ENCODE results near the gene TES. TPM values are rescaled to one million over a fixed set of nuclear protein-coding genes. Genes with fewer than 3 reads are reported as not detected.
"Not testable (repeated sequence)": the region's sequence is repeated elsewhere in the genome, so short reads cannot be mapped to it uniquely, and the experiment has no call there.

TES gene, protein sequence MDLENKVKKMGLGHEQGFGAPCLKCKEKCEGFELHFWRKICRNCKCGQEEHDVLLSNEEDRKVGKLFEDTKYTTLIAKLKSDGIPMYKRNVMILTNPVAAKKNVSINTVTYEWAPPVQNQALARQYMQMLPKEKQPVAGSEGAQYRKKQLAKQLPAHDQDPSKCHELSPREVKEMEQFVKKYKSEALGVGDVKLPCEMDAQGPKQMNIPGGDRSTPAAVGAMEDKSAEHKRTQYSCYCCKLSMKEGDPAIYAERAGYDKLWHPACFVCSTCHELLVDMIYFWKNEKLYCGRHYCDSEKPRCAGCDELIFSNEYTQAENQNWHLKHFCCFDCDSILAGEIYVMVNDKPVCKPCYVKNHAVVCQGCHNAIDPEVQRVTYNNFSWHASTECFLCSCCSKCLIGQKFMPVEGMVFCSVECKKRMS
- 20.6 and 20.8 TPM in 2 replicates for total RNA-seq (2014; rRNA removed; shearing (Covaris generic))

DNA sequence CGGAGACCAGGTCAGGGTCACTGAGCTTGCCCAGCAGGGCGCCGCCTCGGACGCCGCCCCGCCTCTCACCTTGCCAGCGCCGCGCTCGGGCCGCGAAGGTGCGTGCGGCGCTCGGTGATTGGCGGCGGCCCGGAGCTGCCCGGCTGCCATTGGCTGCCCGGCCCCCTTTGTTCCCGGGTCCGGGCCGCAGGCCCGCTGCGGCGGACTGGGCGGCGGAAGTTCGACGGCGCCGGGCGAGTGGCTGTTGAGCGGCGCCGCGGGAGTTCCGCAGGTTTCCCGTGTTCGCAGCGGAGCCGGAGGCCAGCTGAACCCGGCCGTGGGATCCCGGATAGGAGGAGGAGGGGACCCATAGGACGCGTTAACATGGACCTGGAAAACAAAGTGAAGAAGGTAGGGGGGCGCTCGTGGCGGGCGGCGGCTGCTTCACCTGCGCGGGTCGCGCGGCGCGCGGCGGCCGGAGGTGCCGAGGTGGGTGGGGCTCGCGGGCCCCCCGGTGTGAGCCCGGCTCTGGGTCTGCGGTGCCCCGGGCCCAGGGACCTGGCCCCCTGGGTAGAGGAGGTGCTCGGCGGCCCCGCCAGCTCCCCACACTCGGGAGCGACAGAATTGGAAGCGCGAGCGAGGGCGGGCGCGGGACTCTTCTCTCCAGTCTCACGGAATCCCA is at the start of gene TES:
TES (plus strand) TSS at position 195 of the 661 bp plus-strand sequence; CDS start at position 364, 169 bp downstream.
- H3K4me3 ChIP-seq = peak within 1 kb of the TSS; percentile 58
- no peaks in the 10 kb centered on the region for H3K27me3 ChIP-seq
- H3K27ac ChIP-seq = peak within 1 kb of the TSS; percentile 77
- peak; percentile 25 to 48 for DNase-seq
- peaks cover 18% of the 10 kb centered on the region for H3K4me1 ChIP-seq
- H3K9me3 ChIP-seq (replicated peaks) = no peaks in the 10 kb centered on the region
- no peaks in the 10 kb centered on the region for H3K36me3 ChIP-seq

GRCh38 chr7:116161728-116162127 is 48.6 kb upstream of the TES start:
- H3K9me3 ChIP-seq (replicated peaks) = no peaks in the 10 kb centered on the region
- no peaks in the 10 kb centered on the region for H3K27me3 ChIP-seq
- no peaks in the 10 kb centered on the region for H3K36me3 ChIP-seq
- H3K27ac ChIP-seq = no peak overlapping the region
- DNase-seq = no peak
- H3K4me1 ChIP-seq = no peaks in the 10 kb centered on the region
- H3K4me3 ChIP-seq = no peak overlapping the region

DNA sequence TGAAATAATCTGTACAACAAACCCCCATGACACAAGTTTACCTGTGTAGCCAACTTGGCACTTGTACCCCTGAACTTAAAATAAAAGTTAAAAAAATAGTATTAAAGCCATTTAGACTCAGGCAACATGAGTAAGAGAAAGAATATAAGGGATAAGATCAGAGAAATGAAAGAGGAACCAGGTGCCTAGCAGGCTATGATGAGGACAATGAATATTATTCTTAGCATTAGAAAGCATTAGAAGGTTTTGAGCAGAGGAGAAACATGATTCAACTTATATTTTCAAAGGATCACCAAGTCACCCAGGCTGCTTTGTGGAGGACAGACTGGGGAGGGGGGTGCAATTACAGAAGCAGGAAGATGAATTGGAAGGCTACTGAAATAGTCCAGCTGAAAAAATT is 48.1 kb upstream of the TES start:
- Histone ChIP-seq H3K4me3 (no peak overlapping the region), H3K9me3 (replicated peaks) (no peaks in the 10 kb centered on the region), H3K27ac (no peak overlapping the region), H3K4me1 (no peaks in the 10 kb centered on the region), H3K36me3 (no peaks in the 10 kb centered on the region), H3K27me3 (no peaks in the 10 kb centered on the region)
- no peak for DNase-seq

DNA sequence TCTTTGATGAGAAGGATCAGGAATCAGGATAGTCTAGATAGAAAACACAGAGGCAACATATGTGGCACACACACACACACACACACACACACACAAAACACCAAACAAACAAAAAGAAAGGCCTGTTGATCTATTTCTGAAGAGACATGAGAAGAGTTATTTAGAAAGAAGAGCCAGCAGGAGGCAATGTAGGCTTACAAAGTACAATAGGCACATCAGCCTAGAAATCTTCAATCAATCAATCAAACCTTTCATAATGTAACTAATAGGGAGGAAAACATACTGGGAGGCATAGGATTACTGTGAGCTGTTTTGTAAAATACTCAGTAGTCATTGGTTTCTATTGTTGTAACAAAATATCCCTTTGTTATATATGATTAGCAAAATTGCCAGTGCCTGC is 47.3 kb upstream of the TES start:
- Histone ChIP-seq H3K27ac (no peak overlapping the region), H3K27me3 (no peaks in the 10 kb centered on the region), H3K4me3 (no peak overlapping the region), H3K9me3 (replicated peaks) (no peaks in the 10 kb centered on the region), H3K4me1 (no peaks in the 10 kb centered on the region), H3K36me3 (no peaks in the 10 kb centered on the region)
- DNase-seq = no peak

GRCh38 chr7:116164552-116165306 is 45.6 kb upstream of the TES start:
- Histone ChIP-seq H3K27me3 (no peaks in the 10 kb centered on the region), H3K4me1 (no peaks in the 10 kb centered on the region), H3K9me3 (replicated peaks) (no peaks in the 10 kb centered on the region), H3K4me3 (no peak overlapping the region), H3K36me3 (no peaks in the 10 kb centered on the region), H3K27ac (no peak overlapping the region)
- DNase-seq = no peak

GRCh38 chr7:116165717-116166116 is 44.6 kb upstream of the TES start:
- Histone ChIP-seq H3K4me3 (no peak overlapping the region), H3K9me3 (replicated peaks) (no peaks in the 10 kb centered on the region), H3K4me1 (no peaks in the 10 kb centered on the region), H3K27me3 (no peaks in the 10 kb centered on the region), H3K36me3 (no peaks in the 10 kb centered on the region), H3K27ac (no peak overlapping the region)
- no peak for DNase-seq

- no peaks in the 10 kb centered on the region for H3K36me3 ChIP-seq
- no peaks in the 10 kb centered on the region for H3K4me1 ChIP-seq
- H3K27me3 ChIP-seq = no peaks in the 10 kb centered on the region
- H3K27ac ChIP-seq = no peak overlapping the region
- H3K4me3 ChIP-seq = no peak overlapping the region
- DNase-seq = no peak
- H3K9me3 ChIP-seq (replicated peaks) = no peaks in the 10 kb centered on the region
These were observed 44.2 kb upstream of the TES start for GRCh38 chr7:116166156-116166555.

DNA sequence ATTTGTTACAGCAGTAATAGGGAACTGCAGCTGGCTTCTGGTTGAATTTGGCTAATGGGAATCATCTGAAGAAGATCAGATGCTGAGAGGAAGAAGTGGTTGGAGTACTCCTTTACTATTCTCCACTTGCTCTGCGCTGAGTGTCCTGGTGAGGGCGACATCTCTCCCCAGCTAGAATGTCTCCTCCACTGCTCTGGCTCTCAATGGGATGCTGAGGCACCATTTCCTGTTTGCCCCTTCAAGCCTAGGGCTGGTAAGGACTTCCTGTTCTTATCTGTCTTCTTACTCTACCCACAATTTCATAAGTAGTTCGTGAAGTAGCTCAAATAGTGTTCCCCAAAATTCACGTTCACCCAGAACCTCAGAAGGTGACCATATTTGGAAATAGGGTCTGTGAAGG is 43.2 kb upstream of the TES start:
- DNase-seq = no peak

DNA sequence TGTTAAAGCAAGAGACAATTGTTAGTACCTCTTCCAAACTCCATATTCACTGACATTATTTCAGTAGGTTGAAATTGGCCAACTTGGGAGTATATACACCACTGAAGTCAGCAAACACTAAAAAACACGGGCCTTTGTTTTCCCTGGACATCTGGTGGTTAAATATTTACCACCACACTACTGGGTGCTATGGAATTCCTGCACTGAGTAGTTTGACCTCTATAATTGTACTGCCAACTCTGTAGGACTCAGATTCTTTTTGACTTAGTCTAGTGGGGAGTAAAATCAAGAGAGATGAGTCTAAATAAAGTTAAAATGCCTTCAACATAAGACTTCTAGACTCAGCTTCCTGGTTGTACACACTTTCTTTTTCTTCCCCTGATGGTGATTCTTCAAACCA is 41.3 kb upstream of the TES start:
- no peak overlapping the region for H3K27ac ChIP-seq
- H3K4me3 ChIP-seq = no peak overlapping the region
- H3K4me1 ChIP-seq = no peaks in the 10 kb centered on the region
- no peaks in the 10 kb centered on the region for H3K9me3 ChIP-seq (replicated peaks)
- DNase-seq = no peak
- H3K27me3 ChIP-seq = no peaks in the 10 kb centered on the region
- H3K36me3 ChIP-seq = no peaks in the 10 kb centered on the region

More for the DNA sequence above, 43.2 kb upstream of the TES start:
- Histone ChIP-seq H3K36me3 (no peaks in the 10 kb centered on the region), H3K4me1 (no peaks in the 10 kb centered on the region), H3K9me3 (replicated peaks) (no peaks in the 10 kb centered on the region), H3K4me3 (no peak overlapping the region), H3K27me3 (no peaks in the 10 kb centered on the region), H3K27ac (no peak overlapping the region)

- no peaks in the 10 kb centered on the region for H3K36me3 ChIP-seq
These were observed 40.2 kb upstream of the TES start for GRCh38 chr7:116170180-116170579.

DNA sequence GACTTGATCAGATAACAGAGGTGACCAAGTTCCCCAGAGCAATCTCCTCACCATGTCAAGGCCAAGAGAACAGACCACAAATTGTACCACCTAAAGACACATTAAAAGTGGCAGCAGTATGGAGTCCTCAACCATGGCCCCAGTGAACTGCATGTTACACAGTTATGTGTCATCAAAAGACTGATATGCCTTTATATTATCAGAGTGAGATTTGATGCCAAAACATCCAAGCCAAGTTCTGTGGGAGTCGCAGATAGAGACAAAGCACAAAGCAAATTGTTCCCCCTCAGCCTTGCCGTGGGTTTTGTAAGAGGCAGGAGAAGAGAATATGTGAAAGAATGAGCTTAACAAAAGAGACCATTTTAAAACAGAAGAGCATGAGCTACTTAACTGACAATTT is 39.2 kb upstream of the TES start:
- no peaks in the 10 kb centered on the region for H3K36me3 ChIP-seq
- no peak for DNase-seq
- H3K4me3 ChIP-seq = no peak overlapping the region
- no peaks in the 10 kb centered on the region for H3K27me3 ChIP-seq
- no peak overlapping the region for H3K27ac ChIP-seq
- peaks cover 4% of the 10 kb centered on the region; the same call in 1 of the 2 replicates for H3K9me3 ChIP-seq (replicated peaks)
- H3K4me1 ChIP-seq = no peaks in the 10 kb centered on the region

More at GRCh38 chr7:116170180-116170579, 40.2 kb upstream of the TES start:
- Histone ChIP-seq H3K9me3 (replicated peaks) (peaks cover 4% of the 10 kb centered on the region; the same call in 1 of the 2 replicates), H3K4me3 (no peak overlapping the region), H3K27me3 (no peaks in the 10 kb centered on the region), H3K4me1 (no peaks in the 10 kb centered on the region), H3K27ac (no peak overlapping the region)
- no peak for DNase-seq

DNA sequence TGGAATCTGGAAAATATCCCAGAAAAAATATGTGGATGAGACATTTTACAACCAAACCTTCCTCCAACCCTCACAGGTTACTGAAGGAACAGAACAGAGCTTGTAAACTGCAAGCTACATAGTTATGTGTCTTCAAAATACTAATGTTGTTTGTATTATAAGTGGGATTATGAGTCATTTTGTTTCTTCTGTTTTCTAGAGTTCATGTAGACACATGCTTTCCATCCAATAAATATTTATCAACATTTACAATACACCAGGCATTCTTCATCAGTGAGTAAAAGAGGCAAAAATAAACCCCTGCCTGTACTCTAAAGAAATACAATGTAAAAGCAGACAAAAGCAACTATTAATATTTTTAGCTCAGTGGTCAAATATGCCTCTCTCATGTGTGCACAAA is 38.0 kb upstream of the TES start:
- no peaks in the 10 kb centered on the region for H3K27me3 ChIP-seq
- no peak overlapping the region for H3K27ac ChIP-seq
- no peaks in the 10 kb centered on the region for H3K36me3 ChIP-seq
- H3K4me1 ChIP-seq = no peaks in the 10 kb centered on the region
- DNase-seq = no peak
- peaks cover 4% of the 10 kb centered on the region; the same call in 1 of the 2 replicates for H3K9me3 ChIP-seq (replicated peaks)
- no peak overlapping the region for H3K4me3 ChIP-seq

DNA sequence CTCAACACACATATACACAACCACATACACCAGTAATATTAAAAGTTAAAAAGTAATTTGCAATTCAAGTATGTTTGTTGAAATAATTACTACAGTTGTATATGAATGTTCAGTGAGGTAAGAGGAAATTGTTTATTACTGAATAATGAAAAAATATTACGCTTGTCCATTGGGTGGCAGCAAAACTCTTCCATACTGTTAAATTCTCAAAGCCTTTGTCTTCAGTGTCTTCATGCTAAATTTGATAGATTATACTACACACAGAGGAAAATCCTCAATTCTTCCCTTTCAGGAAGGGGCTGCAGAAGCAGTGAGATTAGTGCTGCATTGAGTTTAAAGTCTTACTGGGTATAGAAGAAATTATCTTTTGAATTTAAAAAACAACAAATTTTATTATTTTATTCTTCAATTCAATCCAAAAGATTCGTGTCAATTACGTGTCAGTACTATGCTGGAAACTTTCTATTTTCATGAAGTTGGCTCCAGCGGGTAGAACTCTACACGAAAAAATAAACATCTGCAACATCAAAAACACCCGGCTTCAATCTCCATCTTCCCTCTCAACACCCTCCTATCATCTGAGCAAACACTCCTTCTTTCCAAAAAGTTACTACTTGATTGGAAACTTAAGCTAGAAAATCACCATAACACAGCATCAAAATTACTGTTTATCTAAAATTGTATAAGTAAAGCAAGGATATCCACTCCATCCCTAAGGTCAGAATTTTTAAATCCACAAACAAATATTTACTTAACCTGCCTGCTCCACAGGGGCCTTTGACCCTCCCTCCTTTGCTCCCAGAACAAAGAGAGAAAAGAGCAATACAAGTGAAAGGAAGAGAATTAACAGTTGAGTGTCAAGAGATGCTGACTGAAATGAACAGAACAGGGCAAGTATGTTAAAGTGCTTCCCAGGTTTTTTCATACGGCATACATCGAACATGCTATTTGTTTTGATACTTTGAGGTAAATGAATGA is 37.0 kb upstream of the TES start:
- H3K4me3 ChIP-seq = no peak overlapping the region
- peak in 1 of 2 experiments; percentile 78 for DNase-seq
- H3K27me3 ChIP-seq = no peaks in the 10 kb centered on the region
- H3K27ac ChIP-seq = no peak overlapping the region
- H3K9me3 ChIP-seq (replicated peaks) = peaks cover 4% of the 10 kb centered on the region; the same call in 1 of the 2 replicates
- H3K4me1 ChIP-seq = no peaks in the 10 kb centered on the region
- H3K36me3 ChIP-seq = no peaks in the 10 kb centered on the region

GRCh38 chr7:116175095-116175494 is 35.2 kb upstream of the TES start:
- H3K36me3 ChIP-seq; H3K4me3 ChIP-seq; H3K27me3 ChIP-seq; H3K4me1 ChIP-seq; H3K27ac ChIP-seq; H3K9me3 ChIP-seq (replicated peaks); DNase-seq: not testable (repeated sequence)
